ENCODE data around the gene FLT3.
"Not testable (repeated sequence)": the region's sequence is repeated elsewhere in the genome, so short reads cannot be mapped to it uniquely, and the experiment has no call there.

The FLT3 gene

DNA sequence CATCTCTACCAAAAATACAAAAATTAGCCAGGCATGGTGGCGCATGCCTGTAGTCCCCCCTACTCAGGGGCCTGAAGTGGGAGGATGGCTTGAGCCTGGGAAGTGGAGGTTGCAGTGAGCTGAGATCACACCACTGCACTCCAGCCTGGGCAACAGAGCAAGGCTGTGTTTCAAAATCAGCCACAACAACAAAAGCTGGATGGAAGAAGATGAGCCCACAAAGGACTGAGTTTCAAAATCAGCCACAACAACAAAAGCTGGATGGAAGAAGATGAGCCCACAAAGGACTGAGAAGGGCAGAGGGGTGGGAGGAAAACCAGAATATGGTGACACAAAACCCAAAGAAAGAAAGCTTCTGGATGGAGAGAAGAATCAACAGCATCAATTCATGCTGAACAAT lies 67.9 kb downstream of the FLT3 start:
- H3K36me3 ChIP-seq (ENCODE audit: control insufficient read depth, insufficient read depth, low read length); H3K27ac ChIP-seq (ENCODE audit: low read depth, low read length); H3K9ac ChIP-seq (ENCODE audit: low read length); H3K4me3 ChIP-seq (ENCODE audit: low read length); H3K4me1 ChIP-seq (ENCODE audit: control insufficient read depth, insufficient read depth, low read length); H3K27me3 ChIP-seq (ENCODE audit: control insufficient read depth, insufficient read depth, low read length): not testable (repeated sequence)

DNA sequence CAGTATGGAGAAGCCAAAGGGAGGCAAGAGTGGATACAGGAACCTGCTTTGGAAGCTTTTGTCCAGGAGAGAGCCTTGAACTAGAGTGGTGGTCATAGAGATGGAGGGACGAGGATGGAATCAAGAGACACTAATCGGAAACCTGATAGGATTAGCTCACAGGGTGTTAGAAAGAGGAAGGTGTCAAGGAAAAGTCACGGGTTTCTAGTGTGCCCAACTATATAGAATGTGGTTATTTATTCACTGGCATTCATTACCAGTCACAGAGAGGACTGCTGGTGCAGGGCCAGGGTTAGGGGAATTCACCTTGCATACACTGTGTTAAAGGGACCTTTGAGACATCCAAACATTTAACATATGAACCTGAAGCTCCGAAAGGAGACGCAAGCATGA lies 68.5 kb downstream of the FLT3 start:
- Histone ChIP-seq H3K4me1 (ENCODE audit: control insufficient read depth, insufficient read depth, low read length) (no peaks in the 10 kb centered on the region), H3K27me3 (ENCODE audit: control insufficient read depth, insufficient read depth, low read length) (no peaks in the 10 kb centered on the region), H3K27ac (ENCODE audit: low read depth, low read length) (no peak overlapping the region), H3K4me3 (ENCODE audit: low read length) (no peak overlapping the region), H3K36me3 (ENCODE audit: control insufficient read depth, insufficient read depth, low read length) (no peaks in the 10 kb centered on the region), H3K9ac (ENCODE audit: low read length) (no peak overlapping the region)

DNA sequence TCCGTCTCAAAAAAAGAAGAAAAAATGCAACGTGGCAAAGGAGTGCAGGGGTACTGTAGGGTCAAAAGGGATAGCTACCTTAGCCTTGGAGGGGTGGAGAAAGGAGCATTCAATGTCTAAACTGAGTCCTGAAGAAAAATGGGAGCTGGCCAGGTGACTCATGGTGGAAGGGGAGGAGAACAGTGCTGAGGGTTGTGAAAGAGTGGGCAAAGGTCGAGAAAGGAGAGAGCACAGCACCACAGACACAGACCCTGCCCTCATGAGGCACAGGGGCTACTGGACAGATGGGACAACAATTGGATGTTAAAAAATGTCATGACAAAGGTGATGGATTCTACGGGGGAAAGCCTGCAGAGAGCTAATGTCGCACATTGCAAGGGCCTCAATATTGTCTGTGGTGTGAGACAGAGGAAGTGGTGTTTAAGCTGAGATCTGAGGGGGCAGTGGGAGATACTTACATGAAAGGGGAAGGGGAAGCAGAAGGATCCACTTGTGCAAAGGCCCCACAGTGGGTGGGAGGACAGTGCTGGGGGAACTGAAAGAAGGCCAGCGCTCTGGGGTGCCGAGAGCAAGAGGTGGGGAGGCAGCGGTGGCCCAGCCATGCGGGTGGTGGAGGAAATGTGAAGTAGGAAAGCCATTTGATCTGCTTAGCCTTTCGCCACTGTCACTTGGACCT lies 69.0 kb downstream of the FLT3 start:
- Histone ChIP-seq H3K27ac (ENCODE audit: low read depth, low read length) (no peak overlapping the region), H3K4me3 (ENCODE audit: low read length) (no peak overlapping the region), H3K9ac (ENCODE audit: low read length) (no peak overlapping the region)

DNA sequence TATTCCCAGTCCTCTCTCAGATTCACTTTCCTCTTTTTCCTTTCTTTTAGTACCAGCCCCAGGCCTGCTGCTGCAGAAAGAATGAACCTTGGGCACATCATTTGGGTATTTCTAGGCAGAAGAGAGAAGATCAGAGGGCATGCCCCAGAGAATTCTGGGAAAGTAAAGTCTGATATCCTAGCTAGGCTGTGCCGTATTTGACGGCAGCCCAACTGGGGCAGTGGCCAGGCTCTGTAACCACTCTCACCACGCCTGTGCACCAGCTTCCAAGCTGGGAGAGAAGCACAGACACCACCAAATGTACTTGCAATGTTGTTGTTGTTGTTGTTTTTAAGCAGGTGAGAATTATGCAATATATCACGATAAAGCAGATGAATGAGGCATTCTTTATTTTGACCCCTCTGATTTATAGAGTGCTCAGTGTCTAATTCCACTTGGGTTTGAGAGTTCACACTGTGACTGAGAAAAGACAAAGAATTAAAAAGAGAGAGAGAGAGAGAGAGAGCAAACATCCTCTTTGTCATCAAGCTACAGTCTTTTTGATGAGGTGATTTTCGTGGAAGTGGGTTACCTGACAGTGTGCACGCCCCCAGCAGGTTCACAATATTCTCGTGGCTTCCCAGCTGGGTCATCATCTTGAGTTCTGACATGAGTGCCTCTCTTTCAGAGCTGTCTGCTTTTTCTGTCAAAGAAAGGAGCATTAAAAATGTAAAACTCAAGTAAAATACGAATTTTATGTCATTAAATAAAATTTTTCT lies 72.6 kb downstream of the FLT3 start:
- no peak overlapping the region for H3K4me3 ChIP-seq (ENCODE audit: low read length)
- no peak overlapping the region for H3K9ac ChIP-seq (ENCODE audit: low read length)
- no peaks in the 10 kb centered on the region for H3K36me3 ChIP-seq (ENCODE audit: control insufficient read depth, insufficient read depth, low read length)
- H3K4me1 ChIP-seq (ENCODE audit: control insufficient read depth, insufficient read depth, low read length) = no peaks in the 10 kb centered on the region
- H3K27ac ChIP-seq (ENCODE audit: low read depth, low read length) = no peak overlapping the region
- H3K27me3 ChIP-seq (ENCODE audit: control insufficient read depth, insufficient read depth, low read length) = no peaks in the 10 kb centered on the region

More for the DNA sequence above, 69.0 kb downstream of the FLT3 start:
- Histone ChIP-seq H3K36me3 (ENCODE audit: control insufficient read depth, insufficient read depth, low read length) (no peaks in the 10 kb centered on the region), H3K4me1 (ENCODE audit: control insufficient read depth, insufficient read depth, low read length) (no peaks in the 10 kb centered on the region), H3K27me3 (ENCODE audit: control insufficient read depth, insufficient read depth, low read length) (no peaks in the 10 kb centered on the region)

DNA sequence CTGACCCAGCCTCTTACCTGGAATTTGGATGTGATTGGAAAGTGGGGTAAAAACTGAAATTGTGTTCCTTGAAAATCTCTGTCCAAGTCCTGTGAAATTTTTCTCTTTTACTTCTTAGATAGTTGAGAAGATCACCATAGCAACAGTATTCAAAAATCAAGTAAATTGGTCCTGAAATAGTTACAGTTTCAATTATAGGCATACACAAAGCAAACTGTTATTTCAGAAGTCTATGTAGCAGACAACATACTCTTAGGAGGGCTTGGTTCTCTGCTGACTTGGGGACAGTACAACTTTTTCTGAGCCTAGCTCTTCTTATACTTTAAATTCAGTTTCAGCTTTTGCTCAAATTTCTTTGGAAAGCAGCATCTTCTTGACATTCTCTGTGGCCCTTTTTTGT lies 73.3 kb downstream of the FLT3 start:
- Histone ChIP-seq H3K27ac (ENCODE audit: low read depth, low read length) (no peak overlapping the region), H3K36me3 (ENCODE audit: control insufficient read depth, insufficient read depth, low read length) (no peaks in the 10 kb centered on the region), H3K9ac (ENCODE audit: low read length) (no peak overlapping the region), H3K4me3 (ENCODE audit: low read length) (no peak overlapping the region), H3K4me1 (ENCODE audit: control insufficient read depth, insufficient read depth, low read length) (no peaks in the 10 kb centered on the region), H3K27me3 (ENCODE audit: control insufficient read depth, insufficient read depth, low read length) (no peaks in the 10 kb centered on the region)

DNA sequence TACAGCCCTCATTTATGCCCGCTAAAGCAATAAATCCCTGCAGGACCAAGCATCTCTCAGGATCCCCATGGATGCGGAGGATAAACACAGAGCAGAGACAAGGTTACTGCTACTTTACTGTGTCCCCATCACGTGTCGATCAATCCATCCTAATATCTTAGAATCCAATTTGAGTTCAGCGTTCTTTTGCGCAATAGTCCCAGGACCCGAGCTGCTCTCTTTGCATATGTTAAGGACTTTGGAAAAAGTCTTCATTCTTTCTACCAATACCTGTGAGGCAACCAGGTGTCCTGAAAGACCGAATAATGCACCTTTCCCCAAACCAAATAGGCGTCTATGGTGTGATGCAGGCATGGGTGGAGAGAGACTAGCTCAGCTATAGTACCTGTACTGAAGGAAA lies 73.9 kb downstream of the FLT3 start:
- no peaks in the 10 kb centered on the region for H3K36me3 ChIP-seq (ENCODE audit: control insufficient read depth, insufficient read depth, low read length)
- no peaks in the 10 kb centered on the region for H3K27me3 ChIP-seq (ENCODE audit: control insufficient read depth, insufficient read depth, low read length)
- no peak overlapping the region for H3K9ac ChIP-seq (ENCODE audit: low read length)
- no peak overlapping the region for H3K27ac ChIP-seq (ENCODE audit: low read depth, low read length)
- no peak overlapping the region for H3K4me3 ChIP-seq (ENCODE audit: low read length)
- H3K4me1 ChIP-seq (ENCODE audit: control insufficient read depth, insufficient read depth, low read length) = no peaks in the 10 kb centered on the region

DNA sequence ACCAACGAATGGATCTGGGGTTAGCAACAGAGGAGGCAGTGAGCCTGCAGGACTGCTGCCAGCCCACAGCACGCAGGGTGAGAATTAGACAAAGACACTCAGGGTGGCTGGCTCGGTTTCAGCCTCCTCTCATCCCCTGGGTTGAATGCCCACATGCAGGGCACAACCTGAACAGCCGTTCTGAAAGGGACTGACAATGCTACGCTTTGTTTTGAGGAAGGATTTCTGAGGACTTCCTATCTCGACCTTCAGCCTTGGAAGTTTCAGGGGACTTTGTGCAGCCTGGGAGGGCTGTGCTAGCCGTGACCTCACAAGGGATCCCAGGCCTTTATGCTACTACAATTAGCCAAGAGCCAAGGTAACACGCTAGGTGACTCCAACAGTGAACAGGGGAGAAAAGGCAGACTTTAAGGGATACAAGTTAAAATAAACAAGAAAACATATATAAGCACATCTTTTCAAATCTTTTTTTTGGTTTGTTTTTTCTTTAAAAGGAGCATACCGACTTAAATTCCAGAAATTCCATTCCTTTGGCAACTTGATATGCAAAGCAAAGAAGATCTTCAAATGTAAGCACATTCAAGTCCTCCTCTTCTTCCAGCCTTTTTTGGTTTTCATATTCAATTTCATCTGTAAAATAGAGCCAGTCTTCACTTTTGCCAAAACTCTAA lies 77.4 kb downstream of the FLT3 start:
- Histone ChIP-seq H3K4me3 (ENCODE audit: low read length) (no peak overlapping the region), H3K27ac (ENCODE audit: low read depth, low read length) (no peak overlapping the region), H3K4me1 (ENCODE audit: control insufficient read depth, insufficient read depth, low read length) (no peaks in the 10 kb centered on the region), H3K9ac (ENCODE audit: low read length) (no peak overlapping the region), H3K36me3 (ENCODE audit: control insufficient read depth, insufficient read depth, low read length) (no peaks in the 10 kb centered on the region), H3K27me3 (ENCODE audit: control insufficient read depth, insufficient read depth, low read length) (no peaks in the 10 kb centered on the region)

DNA sequence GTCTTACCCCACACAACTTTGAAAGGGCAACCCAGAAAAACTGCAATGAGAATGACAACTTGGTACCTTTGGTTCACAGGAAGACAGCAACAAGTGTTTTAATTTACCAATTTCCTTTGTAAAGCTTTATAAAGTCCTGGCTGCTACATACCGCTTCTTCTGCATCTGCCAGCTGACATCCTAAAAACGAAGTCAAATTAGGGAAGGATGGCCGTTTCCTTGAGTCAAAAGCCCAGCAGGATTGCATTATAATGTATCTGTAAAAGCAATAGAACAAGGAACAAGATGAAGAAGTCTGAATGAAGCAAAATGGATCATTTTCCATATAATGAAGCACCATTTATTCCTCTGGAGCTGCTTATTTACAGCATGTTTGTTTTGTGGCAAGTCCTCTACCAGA lies 86.1 kb downstream of the FLT3 start:
- Histone ChIP-seq H3K4me1 (ENCODE audit: control insufficient read depth, insufficient read depth, low read length) (no peaks in the 10 kb centered on the region), H3K9ac (ENCODE audit: low read length) (no peak overlapping the region), H3K4me3 (ENCODE audit: low read length) (no peak overlapping the region), H3K27ac (ENCODE audit: low read depth, low read length) (no peak overlapping the region), H3K27me3 (ENCODE audit: control insufficient read depth, insufficient read depth, low read length) (peaks cover 3% of the 10 kb centered on the region), H3K36me3 (ENCODE audit: control insufficient read depth, insufficient read depth, low read length) (no peaks in the 10 kb centered on the region)

DNA sequence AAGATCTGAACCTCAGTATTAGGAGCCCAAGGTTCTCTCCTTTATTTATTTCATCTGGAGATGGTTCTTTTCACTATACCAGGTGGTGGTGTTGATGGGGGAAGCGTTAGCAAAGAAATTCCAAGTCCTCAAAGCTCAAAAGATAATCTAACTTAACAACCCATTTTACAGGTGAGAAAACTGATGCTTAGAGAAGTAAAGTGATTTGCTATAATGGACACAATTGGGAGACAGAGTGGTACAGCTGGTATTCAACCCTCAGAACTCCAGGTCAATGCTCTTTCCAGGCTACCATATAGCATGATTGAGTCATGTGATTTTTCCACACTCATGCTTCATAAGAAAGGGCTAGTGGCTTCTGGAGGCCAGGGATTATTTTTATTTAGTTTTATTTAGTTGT lies 86.9 kb downstream of the FLT3 start:
- H3K9ac ChIP-seq (ENCODE audit: low read length) = no peak overlapping the region
- H3K4me3 ChIP-seq (ENCODE audit: low read length) = no peak overlapping the region
- peaks cover 3% of the 10 kb centered on the region for H3K27me3 ChIP-seq (ENCODE audit: control insufficient read depth, insufficient read depth, low read length)
- no peaks in the 10 kb centered on the region for H3K4me1 ChIP-seq (ENCODE audit: control insufficient read depth, insufficient read depth, low read length)
- H3K27ac ChIP-seq (ENCODE audit: low read depth, low read length) = no peak overlapping the region
- no peaks in the 10 kb centered on the region for H3K36me3 ChIP-seq (ENCODE audit: control insufficient read depth, insufficient read depth, low read length)

DNA sequence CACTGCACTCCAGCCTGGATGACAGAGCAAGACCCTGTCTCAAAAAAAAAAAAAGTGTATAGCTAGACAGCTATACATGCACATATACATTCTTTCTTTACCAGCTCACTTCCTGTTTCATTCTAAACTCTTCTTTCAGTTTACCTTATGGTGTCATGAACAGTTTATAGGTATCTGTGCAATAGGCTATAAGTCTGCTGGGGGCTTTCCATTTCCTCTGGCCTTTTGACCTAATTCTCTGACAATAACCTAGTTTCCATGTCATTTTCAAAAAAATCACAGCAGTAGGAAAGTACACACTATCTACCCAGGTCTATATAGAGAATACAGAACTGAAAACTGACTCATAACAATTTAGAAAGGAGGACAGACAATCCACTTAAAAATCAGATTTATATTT lies 87.5 kb downstream of the FLT3 start:
- Histone ChIP-seq H3K4me1 (ENCODE audit: control insufficient read depth, insufficient read depth, low read length) (no peaks in the 10 kb centered on the region), H3K27me3 (ENCODE audit: control insufficient read depth, insufficient read depth, low read length) (peaks cover 3% of the 10 kb centered on the region), H3K9ac (ENCODE audit: low read length) (no peak overlapping the region), H3K4me3 (ENCODE audit: low read length) (no peak overlapping the region), H3K27ac (ENCODE audit: low read depth, low read length) (no peak overlapping the region), H3K36me3 (ENCODE audit: control insufficient read depth, insufficient read depth, low read length) (no peaks in the 10 kb centered on the region)

DNA sequence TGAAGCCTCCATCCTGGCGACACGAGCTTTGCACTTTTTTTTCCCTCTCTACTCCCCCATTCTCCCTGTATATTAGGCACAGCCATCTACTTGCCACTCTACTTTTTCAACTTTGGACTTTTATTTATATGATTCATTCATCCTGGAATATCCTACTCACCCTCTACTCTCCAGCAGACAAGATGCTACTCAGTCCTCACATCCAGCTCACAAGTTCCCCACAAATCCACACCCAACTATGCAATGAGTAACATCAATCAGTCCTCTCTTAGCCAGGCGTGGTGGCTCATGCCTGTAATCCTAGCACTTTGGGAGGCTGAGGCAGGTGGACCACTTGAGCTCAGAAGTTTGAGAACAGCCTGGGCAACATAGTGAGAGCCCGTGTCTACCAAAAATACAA lies 88.0 kb downstream of the FLT3 start:
- Histone ChIP-seq H3K4me3 (ENCODE audit: low read length) (no peak overlapping the region), H3K4me1 (ENCODE audit: control insufficient read depth, insufficient read depth, low read length) (no peaks in the 10 kb centered on the region), H3K27me3 (ENCODE audit: control insufficient read depth, insufficient read depth, low read length) (peaks cover 3% of the 10 kb centered on the region), H3K27ac (ENCODE audit: low read depth, low read length) (no peak overlapping the region), H3K36me3 (ENCODE audit: control insufficient read depth, insufficient read depth, low read length) (no peaks in the 10 kb centered on the region), H3K9ac (ENCODE audit: low read length) (no peak overlapping the region)

DNA sequence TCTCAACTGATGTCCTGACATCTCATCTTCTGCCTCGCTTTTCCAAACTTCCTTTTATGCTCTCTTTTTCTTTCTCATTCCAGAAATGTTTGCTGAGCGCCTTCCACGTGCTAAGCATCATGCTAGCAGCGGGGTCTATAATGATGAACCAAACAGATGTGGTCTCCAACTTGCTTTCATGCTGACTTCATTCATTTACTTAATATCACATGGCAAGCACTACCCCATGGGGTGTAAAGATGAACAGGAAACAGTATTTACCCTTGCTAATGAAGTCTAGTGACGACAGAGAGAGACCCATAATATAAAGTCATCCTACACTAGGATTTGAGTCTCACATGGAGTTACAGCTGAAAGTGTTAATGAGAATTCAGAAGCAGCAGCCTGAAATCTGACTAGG lies 90.3 kb downstream of the FLT3 start:
- no peaks in the 10 kb centered on the region for H3K4me1 ChIP-seq (ENCODE audit: control insufficient read depth, insufficient read depth, low read length)
- no peak overlapping the region for H3K4me3 ChIP-seq (ENCODE audit: low read length)
- H3K27ac ChIP-seq (ENCODE audit: low read depth, low read length) = no peak overlapping the region
- peaks cover 3% of the 10 kb centered on the region for H3K27me3 ChIP-seq (ENCODE audit: control insufficient read depth, insufficient read depth, low read length)
- no peaks in the 10 kb centered on the region for H3K36me3 ChIP-seq (ENCODE audit: control insufficient read depth, insufficient read depth, low read length)
- no peak overlapping the region for H3K9ac ChIP-seq (ENCODE audit: low read length)

DNA sequence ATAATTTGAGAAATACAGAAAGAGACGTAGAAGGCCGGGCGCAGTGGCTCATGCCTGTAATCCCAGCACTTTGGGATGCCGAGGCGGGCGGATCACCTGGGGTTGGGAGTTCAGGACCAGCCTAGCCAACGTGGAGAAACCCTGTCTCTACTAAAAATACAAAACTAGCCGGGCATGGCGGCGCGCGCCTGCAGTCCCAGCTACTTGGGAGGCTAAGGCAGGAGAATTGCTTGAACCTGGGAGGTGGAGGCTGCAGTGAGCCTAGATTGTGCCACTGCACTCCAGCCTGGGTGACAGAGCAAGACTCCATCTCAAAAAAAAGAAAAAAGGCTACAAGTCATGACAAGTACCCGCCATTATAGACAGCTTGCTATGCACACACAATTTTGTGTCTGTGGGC lies 95.4 kb downstream of the FLT3 start:
- H3K4me1 ChIP-seq (ENCODE audit: control insufficient read depth, insufficient read depth, low read length) = not testable (repeated sequence)

More for the DNA sequence above, 95.4 kb downstream of the FLT3 start:
- H3K27ac ChIP-seq (ENCODE audit: low read depth, low read length); H3K27me3 ChIP-seq (ENCODE audit: control insufficient read depth, insufficient read depth, low read length); H3K36me3 ChIP-seq (ENCODE audit: control insufficient read depth, insufficient read depth, low read length); H3K4me3 ChIP-seq (ENCODE audit: low read length); H3K9ac ChIP-seq (ENCODE audit: low read length): not testable (repeated sequence)
